WTC11 (cell line): ENCODE data around the gene BLOC1S3.

Source experiments
- AFF4 ChIP-seq: sonication (generic); formaldehyde crosslinking; IDR thresholded peaks from 2 replicates; pipeline ENCODE4 v1.8.1; 2023; ENCODE audit warnings: mild to moderate bottlenecking, missing genetic modification reagents, borderline replicate concordance
- CTCF ChIP-seq: fragments of 200-600 bp; IDR thresholded peaks from 2 replicates; pipeline ENCODE4 v1.8.0; 2022; ENCODE audit warnings: antibody characterized with exemption
- ETV6 ChIP-seq: sonication (generic); formaldehyde crosslinking; IDR thresholded peaks from 2 replicates; pipeline ENCODE4 v1.8.1; 2022; ENCODE audit warnings: mild to moderate bottlenecking, missing genetic modification reagents

GRCh38 chr19:45160870-45161737 is 17.5 kb upstream of the BLOC1S3 start, which contains the start of gene NKPD1:
- TF ChIP-seq AFF4 (CRISPR knock-in tag) (no peak), CTCF (no peak), ETV6 (no peak)
